Measurements from ENCODE around the gene CCDC172.

The CCDC172 gene

DNA sequence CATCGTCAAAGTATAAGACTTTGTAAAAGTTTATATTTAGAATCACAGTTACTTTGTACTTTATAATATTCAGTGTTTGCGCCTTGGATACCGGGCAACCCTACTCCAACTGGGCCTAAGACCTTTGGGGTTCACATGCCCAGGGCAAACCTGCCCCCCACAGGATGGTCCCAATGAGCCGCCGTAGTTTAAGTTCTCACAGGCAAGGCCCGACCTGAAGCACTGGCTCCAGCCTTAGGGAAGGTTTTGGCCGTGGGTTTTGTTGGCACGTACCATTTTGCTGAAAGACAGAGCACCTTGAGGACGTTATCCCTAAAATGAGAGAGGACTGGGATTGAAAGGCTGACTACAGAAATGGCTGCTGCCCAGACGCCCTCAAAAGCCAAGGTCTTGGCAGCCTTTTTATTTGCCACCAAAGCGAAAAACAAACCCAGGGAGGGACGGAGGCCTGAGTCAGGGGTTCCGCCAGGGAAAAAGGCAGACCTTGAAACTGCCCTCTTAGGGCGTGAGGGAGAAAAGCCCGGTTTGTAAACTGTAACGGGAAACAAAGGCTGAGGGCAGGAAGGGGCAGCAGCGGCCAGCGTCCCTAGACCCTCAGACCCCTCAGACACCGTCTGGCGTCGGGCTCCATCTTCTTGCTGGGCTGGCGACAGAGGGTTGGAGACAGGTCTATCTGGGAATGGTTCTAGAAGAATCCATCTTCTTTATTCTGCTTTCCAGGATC is at the start of gene CCDC172:
Gene CCDC172 (plus strand): TSS at position 222 of the 724 bp plus-strand sequence. CDS start 564 bp downstream, outside the sequence.
- ATAC-seq = no peak
- Mint-ChIP-seq H3K9me3 (no peaks in the 10 kb centered on the region), H3K27me3 (peaks cover 9% of the 10 kb centered on the region), H3K4me3 (no peak within 1 kb of the TSS), H3K27ac (no peak within 1 kb of the TSS), H3K4me1 (no peaks in the 10 kb centered on the region), H3K36me3 (no peaks in the 10 kb centered on the region)

DNA sequence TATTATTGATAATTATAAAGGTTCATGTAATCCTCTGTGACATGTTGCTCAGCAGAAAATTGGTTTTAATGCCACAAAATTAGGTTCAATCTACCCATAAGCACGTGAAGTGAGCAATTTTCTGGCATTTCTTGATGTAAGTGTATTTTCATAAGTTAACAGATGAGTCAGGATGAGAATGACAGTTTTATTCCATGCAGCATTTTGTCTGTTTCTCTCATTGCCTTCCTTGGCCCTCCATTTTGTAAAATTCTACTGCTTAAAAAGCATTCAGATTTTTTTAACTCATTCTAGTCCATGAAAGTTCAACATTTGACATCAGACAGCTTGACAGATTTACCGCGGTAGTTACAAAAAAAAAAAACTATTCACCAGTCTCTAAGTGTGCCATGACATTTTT is 47.3 kb upstream of the CCDC172 start:
- peaks cover 34% of the 10 kb centered on the region for H3K27me3 Mint-ChIP-seq
- H3K4me1 Mint-ChIP-seq = peaks cover 13% of the 10 kb centered on the region
- no peak overlapping the region for H3K27ac Mint-ChIP-seq
- ATAC-seq = no peak
- peaks cover 6% of the 10 kb centered on the region for H3K9me3 Mint-ChIP-seq
- H3K4me3 Mint-ChIP-seq = no peak overlapping the region
- H3K36me3 Mint-ChIP-seq = no peaks in the 10 kb centered on the region

DNA sequence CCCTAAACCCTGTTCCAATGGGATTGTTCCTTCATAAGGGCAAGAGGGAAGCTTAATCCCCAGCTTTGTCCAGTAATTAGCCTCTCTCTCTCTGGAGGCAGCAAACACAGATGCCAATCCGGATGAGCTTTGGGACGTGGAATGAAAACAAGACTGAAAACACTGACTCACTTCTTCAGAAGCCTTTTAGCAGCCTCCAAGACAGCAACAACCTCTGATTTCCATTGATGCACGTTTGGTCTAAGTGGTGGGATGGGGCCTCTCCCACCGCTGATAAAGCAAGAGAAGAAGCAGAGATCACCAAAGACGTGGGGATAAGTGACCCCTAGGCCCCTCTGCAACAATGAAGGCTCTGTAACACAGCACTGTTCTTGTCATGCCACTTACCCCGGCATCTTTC is 45.4 kb upstream of the CCDC172 start:
- H3K9me3 Mint-ChIP-seq = peaks cover 3% of the 10 kb centered on the region
- H3K36me3 Mint-ChIP-seq = no peaks in the 10 kb centered on the region
- H3K4me3 Mint-ChIP-seq = no peak overlapping the region
- no peak overlapping the region for H3K27ac Mint-ChIP-seq
- H3K4me1 Mint-ChIP-seq = peaks cover 7% of the 10 kb centered on the region
- H3K27me3 Mint-ChIP-seq = peaks cover 22% of the 10 kb centered on the region
- no peak for ATAC-seq

DNA sequence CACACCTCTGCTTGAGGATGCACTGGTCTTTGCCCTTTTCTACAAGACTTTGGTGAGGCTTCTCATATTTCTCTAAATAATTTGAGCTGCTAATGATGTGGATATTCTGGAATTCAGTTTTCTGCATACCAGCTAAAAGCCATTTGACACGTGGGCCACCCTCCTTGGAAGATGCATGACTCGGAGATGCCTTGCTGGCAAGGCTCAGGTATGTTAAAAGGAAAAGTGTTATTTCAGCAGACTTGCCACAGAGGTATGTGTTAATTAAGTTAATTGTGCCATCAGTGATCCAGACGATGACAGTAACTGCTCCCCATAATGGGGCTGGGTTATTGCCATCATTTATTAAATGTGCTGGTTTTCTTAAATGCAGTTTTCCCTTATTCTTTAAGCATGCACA is 42.5 kb upstream of the CCDC172 start:
- no peak overlapping the region for H3K4me3 Mint-ChIP-seq
- no peak for ATAC-seq
- no peaks in the 10 kb centered on the region for H3K36me3 Mint-ChIP-seq
- peaks cover 1% of the 10 kb centered on the region for H3K27me3 Mint-ChIP-seq
- H3K4me1 Mint-ChIP-seq = no peaks in the 10 kb centered on the region
- no peak overlapping the region for H3K27ac Mint-ChIP-seq
- no peaks in the 10 kb centered on the region for H3K9me3 Mint-ChIP-seq

GRCh38 chr10:116286626-116287200 is 37.5 kb upstream of the CCDC172 start:
- H3K4me3 Mint-ChIP-seq = no peak overlapping the region
- H3K4me1 Mint-ChIP-seq = no peaks in the 10 kb centered on the region
- H3K27ac Mint-ChIP-seq = no peak overlapping the region
- H3K9me3 Mint-ChIP-seq = peaks cover 8% of the 10 kb centered on the region
- H3K27me3 Mint-ChIP-seq = no peaks in the 10 kb centered on the region
- no peaks in the 10 kb centered on the region for H3K36me3 Mint-ChIP-seq
- ATAC-seq = no peak

DNA sequence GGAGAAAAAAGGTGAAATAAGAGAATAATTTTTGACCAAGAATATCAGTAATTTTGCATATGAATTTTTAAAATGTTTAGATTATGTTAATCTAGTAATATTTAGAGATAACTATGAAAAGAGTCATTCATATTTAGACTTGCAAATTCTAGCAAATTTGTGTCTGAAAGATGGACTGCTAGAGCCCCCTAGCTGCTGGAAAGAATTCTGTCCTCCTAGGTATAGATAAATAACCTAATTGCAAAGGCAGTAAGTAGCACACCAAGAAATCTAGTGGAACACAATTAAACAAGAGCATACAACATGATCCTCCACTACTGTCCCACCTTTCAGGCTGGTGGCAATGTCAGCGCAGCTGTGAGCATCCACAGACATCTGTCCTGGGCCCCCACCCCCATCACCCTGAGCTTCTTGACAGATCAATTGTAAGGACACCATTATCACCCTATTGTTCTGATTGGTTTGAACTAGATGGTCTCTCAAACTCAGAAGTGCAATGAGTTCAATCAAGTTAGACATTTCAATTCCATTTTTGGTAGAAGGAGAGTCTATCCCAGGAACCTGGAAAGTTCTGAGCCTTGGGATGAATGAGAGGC is 36.2 kb upstream of the CCDC172 start:
- Mint-ChIP-seq H3K36me3 (no peaks in the 10 kb centered on the region), H3K27me3 (no peaks in the 10 kb centered on the region), H3K9me3 (peaks cover 8% of the 10 kb centered on the region), H3K27ac (no peak overlapping the region), H3K4me3 (no peak overlapping the region), H3K4me1 (no peaks in the 10 kb centered on the region)
- ATAC-seq = no peak

- no peak overlapping the region for H3K27ac Mint-ChIP-seq
Observed at GRCh38 chr10:116289652-116290051, 34.6 kb upstream of the CCDC172 start.

DNA sequence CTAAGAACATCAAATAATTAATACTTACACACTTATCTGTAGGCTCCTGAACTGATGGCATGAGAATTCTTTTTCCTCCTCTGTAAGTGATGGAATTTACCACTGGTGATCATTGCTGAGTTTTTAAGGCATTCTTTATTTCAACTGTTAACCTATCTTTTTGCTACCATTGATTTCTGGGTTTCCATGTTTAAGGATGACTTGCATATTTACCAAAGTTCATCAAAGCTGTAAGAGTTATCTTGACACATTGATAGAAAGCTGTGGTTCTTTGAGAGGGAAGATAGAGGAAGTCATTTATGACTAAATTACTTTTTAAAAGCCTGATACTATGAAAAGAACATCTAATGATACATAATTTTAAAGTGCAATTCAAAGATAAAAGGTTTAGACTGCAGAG is 31.8 kb upstream of the CCDC172 start:
- Mint-ChIP-seq H3K27me3 (peaks cover 15% of the 10 kb centered on the region), H3K9me3 (peaks cover 8% of the 10 kb centered on the region), H3K36me3 (no peaks in the 10 kb centered on the region), H3K27ac (no peak overlapping the region), H3K4me3 (no peak overlapping the region), H3K4me1 (no peaks in the 10 kb centered on the region)
- no peak for ATAC-seq

More at GRCh38 chr10:116289652-116290051, 34.6 kb upstream of the CCDC172 start:
- no peak for ATAC-seq
- Mint-ChIP-seq H3K36me3 (no peaks in the 10 kb centered on the region), H3K9me3 (peaks cover 8% of the 10 kb centered on the region), H3K4me1 (no peaks in the 10 kb centered on the region), H3K27me3 (peaks cover 8% of the 10 kb centered on the region), H3K4me3 (no peak overlapping the region)

GRCh38 chr10:116296291-116296721 is 27.9 kb upstream of the CCDC172 start:
- Mint-ChIP-seq H3K27ac (no peak overlapping the region), H3K4me3 (no peak overlapping the region), H3K36me3 (no peaks in the 10 kb centered on the region), H3K27me3 (peaks cover 15% of the 10 kb centered on the region), H3K9me3 (no peaks in the 10 kb centered on the region), H3K4me1 (no peaks in the 10 kb centered on the region)
- ATAC-seq = no peak

DNA sequence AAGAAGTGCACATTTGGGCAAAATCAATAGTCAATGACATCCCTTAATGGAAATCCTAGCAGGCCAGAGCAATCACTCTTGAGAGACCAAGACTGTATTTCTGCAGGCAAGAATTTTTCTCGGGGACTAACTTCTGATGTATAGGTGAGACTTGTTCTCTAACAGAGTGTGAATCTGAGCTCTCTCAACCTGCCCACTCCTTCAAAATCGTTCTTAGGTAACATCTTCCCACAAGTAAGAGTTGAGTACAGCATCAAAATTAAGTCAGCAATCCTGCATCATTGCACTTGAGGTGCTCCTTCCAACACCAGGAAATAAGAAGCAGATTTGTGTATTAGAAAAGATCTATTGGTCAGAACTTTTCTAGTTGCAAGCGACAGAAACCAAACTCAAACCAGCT is 25.7 kb upstream of the CCDC172 start:
- no peak overlapping the region for H3K27ac Mint-ChIP-seq
- no peaks in the 10 kb centered on the region for H3K4me1 Mint-ChIP-seq
- ATAC-seq = no peak
- no peak overlapping the region for H3K4me3 Mint-ChIP-seq
- no peaks in the 10 kb centered on the region for H3K36me3 Mint-ChIP-seq
- H3K27me3 Mint-ChIP-seq = peaks cover 10% of the 10 kb centered on the region
- H3K9me3 Mint-ChIP-seq = no peaks in the 10 kb centered on the region

GRCh38 chr10:116300542-116300941 is 23.7 kb upstream of the CCDC172 start:
- peaks cover 5% of the 10 kb centered on the region for H3K9me3 Mint-ChIP-seq
- no peak overlapping the region for H3K4me3 Mint-ChIP-seq
- H3K27ac Mint-ChIP-seq = no peak overlapping the region
- H3K27me3 Mint-ChIP-seq = peaks cover 7% of the 10 kb centered on the region
- no peaks in the 10 kb centered on the region for H3K36me3 Mint-ChIP-seq
- ATAC-seq = no peak
- H3K4me1 Mint-ChIP-seq = no peaks in the 10 kb centered on the region

DNA sequence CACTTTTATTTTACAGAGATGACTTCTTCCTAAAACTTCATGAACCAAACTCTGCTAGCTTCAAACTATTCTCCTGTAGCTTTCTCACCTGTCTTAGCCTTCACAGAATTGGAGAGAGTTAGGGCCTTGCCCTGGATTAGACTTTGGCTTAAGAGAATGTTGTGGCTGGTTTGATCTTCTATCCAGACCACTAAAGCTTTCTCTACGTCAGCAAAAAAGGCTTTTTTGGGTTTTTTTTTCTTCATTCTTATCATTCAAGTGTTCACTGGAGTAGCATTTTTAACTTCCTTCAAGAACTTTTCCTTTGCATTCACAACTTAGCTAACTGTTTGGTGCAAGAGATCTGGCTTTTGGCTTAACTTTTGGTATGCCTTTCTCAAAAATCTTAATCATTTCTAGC is 19.3 kb upstream of the CCDC172 start:
- no peaks in the 10 kb centered on the region for H3K27me3 Mint-ChIP-seq
- H3K4me1 Mint-ChIP-seq = no peaks in the 10 kb centered on the region
- no peak for ATAC-seq
- no peaks in the 10 kb centered on the region for H3K36me3 Mint-ChIP-seq
- no peak overlapping the region for H3K27ac Mint-ChIP-seq
- peaks cover 5% of the 10 kb centered on the region for H3K9me3 Mint-ChIP-seq
- no peak overlapping the region for H3K4me3 Mint-ChIP-seq

- Mint-ChIP-seq H3K4me1 (no peaks in the 10 kb centered on the region), H3K27ac (no peak overlapping the region), H3K4me3 (no peak overlapping the region), H3K9me3 (peaks cover 5% of the 10 kb centered on the region), H3K36me3 (no peaks in the 10 kb centered on the region), H3K27me3 (no peaks in the 10 kb centered on the region)
- no peak for ATAC-seq
Observed at GRCh38 chr10:116306847-116307246, 17.4 kb upstream of the CCDC172 start.

DNA sequence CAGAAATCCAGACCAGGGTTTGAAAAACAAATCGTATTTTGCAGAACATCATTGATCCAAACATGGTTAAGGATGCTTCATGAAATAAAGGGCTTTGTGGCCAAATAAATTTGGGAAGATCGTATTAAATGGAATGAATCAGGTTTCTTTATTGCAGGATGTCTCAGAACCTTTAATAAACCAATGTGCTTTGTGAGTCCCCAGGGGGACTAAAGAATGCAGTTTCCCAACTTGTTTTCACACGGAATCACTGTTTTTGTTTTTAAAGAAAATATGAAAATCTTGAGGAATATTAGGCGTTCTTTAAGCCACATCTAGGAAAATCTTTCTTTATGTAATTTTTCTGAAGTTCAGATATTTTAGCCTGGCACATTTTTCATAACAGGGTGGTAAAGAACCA is 16.8 kb upstream of the CCDC172 start:
- no peaks in the 10 kb centered on the region for H3K27me3 Mint-ChIP-seq
- no peaks in the 10 kb centered on the region for H3K4me1 Mint-ChIP-seq
- no peaks in the 10 kb centered on the region for H3K36me3 Mint-ChIP-seq

GRCh38 chr10:116311016-116311415 is 13.2 kb upstream of the CCDC172 start:
- Mint-ChIP-seq H3K4me3 (no peak overlapping the region), H3K36me3 (no peaks in the 10 kb centered on the region), H3K9me3 (peaks cover 3% of the 10 kb centered on the region), H3K27ac (no peak overlapping the region), H3K4me1 (no peaks in the 10 kb centered on the region), H3K27me3 (no peaks in the 10 kb centered on the region)
- ATAC-seq = no peak

More for the DNA sequence above, 16.8 kb upstream of the CCDC172 start:
- no peak for ATAC-seq
- Mint-ChIP-seq H3K9me3 (peaks cover 5% of the 10 kb centered on the region), H3K4me3 (no peak overlapping the region), H3K27ac (no peak overlapping the region)
